ENCODE results near the gene CD74.

- TF ChIP-seq CTCF (IDR thresholded peaks at IDR 0.05) = no peak
- no peak for TF ChIP-seq POLR2A (IDR thresholded peaks at IDR 0.05)
These were observed 21.5 kb downstream of the CD74 start for GRCh38 chr5:150391064-150391834.

Data from esophagus squamous epithelium (tissue), 4 donors.